ENCODE data around the gene KIF4A. TPM values are rescaled to one million over a fixed set of nuclear protein-coding genes. Genes with fewer than 3 reads are reported as not detected.

The KIF4A gene
- total and polyA plus RNA-seq, 9 of the 15 experiments (the other 6 are each of a cell fraction or from before 2014, with no cell fraction given) = 13.0 to 42.7 (median 35.9) TPM

DNA sequence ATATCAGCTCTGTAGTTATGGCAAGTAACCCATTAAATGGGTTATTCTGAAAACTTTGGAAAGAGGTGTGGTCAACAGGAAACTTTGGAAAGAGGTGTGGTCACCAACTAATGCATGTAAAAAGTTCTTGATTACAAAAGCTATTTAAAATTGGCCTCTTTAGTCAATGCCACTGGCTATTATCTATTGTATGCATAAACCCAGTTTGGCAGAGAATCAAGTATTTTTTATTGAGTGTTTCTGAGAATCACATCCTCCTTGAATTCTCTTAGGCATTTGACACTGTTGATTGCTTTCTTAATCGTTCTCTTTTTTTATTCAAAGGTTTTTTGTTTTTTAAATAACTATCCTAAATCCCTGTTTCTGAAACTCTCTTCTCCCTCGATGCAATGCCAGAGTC, 37.4 kb upstream of the KIF4A start:
- no peak for FAIRE-seq
- Histone ChIP-seq H3K9ac (ENCODE audit: insufficient read depth in 1 of 2, low read depth in 2 of 2, low read length in 2 of 2) (no peak overlapping the region), H3K4me1 (replicated peaks in 1 of 2; ENCODE audit: control insufficient read depth in 2 of 2, insufficient read depth in 2 of 2, low read length in 2 of 2) (no peaks in the 10 kb centered on the region), H3K79me2 (ENCODE audit: control insufficient read depth, insufficient read depth, low read length) (no peaks in the 10 kb centered on the region), H3K9me3 (replicated peaks; ENCODE audit: control insufficient read depth, insufficient read depth, low read depth, low read length) (no peaks in the 10 kb centered on the region), H4K20me1 (replicated peaks; ENCODE audit: control insufficient read depth, insufficient read depth, low read length) (no peaks in the 10 kb centered on the region; the same call in 1 of the 2 replicates), H3K4me2 (ENCODE audit: insufficient read depth, low read length) (no peak overlapping the region), H3K36me3 (ENCODE audit: control insufficient read depth, insufficient read depth, low read length) (no peaks in the 10 kb centered on the region), H3K4me3 (no peak overlapping the region), H3K27me3 (ENCODE audit: control insufficient read depth in 2 of 2, insufficient read depth in 2 of 2, low read length in 2 of 2) (peaks cover under 1 to 2% of the 10 kb centered on the region in 2 experiments; a peak in 4 of 5 replicates), H3K9me1 (ENCODE audit: control insufficient read depth, insufficient read depth, low read length) (no peaks in the 10 kb centered on the region), H2AFZ (ENCODE audit: low read depth, low read length) (no peak overlapping the region), H3K27ac (ENCODE audit: extremely low read depth, low read depth, low read length) (no peak overlapping the region)
- 0% methylated on average over 2 of the region's 2 CpGs for WGBS (ENCODE audit: insufficient coverage, low coverage, missing lambda C conversion rate)
- intact Hi-C loops (cut with micrococcal nuclease) = no loop called here
- no peak for ATAC-seq
- in situ Hi-C loops (cut with MboI) = no loop called here
- POLR2A ChIA-PET = no interaction called here
- CTCF ChIA-PET (ENCODE audit: low intra/inter-chr PET ratio) = no interaction called here
- DNase-seq (ENCODE audit: extremely low read depth in 1 of 4, low spot score in 3 of 4) = no peak
- no TSS peak for BruUV-seq (replicated peaks)
- TF ChIP-seq NFIC (IDR thresholded peaks at IDR 0.05) (no peak), ILK (tag; IDR thresholded peaks at IDR 0.05; ENCODE audit: borderline replicate concordance, low read depth) (no peak), NFATC3 (IDR thresholded peaks at IDR 0.05) (no peak), PCBP2 (IDR thresholded peaks at IDR 0.05; ENCODE audit: low read depth, low read length, poor library complexity, severe bottlenecking) (no peak), NR2F6 (CRISPR knock-in tag; IDR thresholded peaks at IDR 0.05) (no peak), CXXC5 (CRISPR knock-in tag; IDR thresholded peaks at IDR 0.05) (no peak), ZNF408 (CRISPR knock-in tag; IDR thresholded peaks at IDR 0.05; ENCODE audit: low read depth) (no peak), CEBPB (tag; IDR thresholded peaks at IDR 0.05) (no peak), CTBP1 (IDR thresholded peaks at IDR 0.05; ENCODE audit: borderline replicate concordance) (no peak), SIN3A (IDR thresholded peaks at IDR 0.05; ENCODE audit: borderline replicate concordance in 2 of 2, control insufficient read depth in 1 of 2, low read depth in 2 of 2, low read length in 2 of 2) (no peak), SMARCE1 (IDR thresholded peaks at IDR 0.05) (no peak), NFIX (CRISPR knock-in tag; IDR thresholded peaks at IDR 0.05; ENCODE audit: low read depth) (no peak), POLR2AphosphoS2 (IDR thresholded peaks at IDR 0.05; ENCODE audit: low read length) (no peak), GATAD2A (IDR thresholded peaks at IDR 0.05) (no peak), RAD51 (IDR thresholded peaks at IDR 0.05; ENCODE audit: borderline replicate concordance, low read depth) (no peak)
- TF ChIP-seq, protein P1, sequence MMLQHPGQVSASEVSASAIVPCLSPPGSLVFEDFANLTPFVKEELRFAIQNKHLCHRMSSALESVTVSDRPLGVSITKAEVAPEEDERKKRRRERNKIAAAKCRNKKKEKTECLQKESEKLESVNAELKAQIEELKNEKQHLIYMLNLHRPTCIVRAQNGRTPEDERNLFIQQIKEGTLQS (IDR thresholded peaks at IDR 0.05) = no peak
- TF ChIP-seq, protein P1 (CRISPR knock-in tag; conservative IDR thresholded peaks at IDR 0.05) = no peak
- TF ChIP-seq, protein P2, sequence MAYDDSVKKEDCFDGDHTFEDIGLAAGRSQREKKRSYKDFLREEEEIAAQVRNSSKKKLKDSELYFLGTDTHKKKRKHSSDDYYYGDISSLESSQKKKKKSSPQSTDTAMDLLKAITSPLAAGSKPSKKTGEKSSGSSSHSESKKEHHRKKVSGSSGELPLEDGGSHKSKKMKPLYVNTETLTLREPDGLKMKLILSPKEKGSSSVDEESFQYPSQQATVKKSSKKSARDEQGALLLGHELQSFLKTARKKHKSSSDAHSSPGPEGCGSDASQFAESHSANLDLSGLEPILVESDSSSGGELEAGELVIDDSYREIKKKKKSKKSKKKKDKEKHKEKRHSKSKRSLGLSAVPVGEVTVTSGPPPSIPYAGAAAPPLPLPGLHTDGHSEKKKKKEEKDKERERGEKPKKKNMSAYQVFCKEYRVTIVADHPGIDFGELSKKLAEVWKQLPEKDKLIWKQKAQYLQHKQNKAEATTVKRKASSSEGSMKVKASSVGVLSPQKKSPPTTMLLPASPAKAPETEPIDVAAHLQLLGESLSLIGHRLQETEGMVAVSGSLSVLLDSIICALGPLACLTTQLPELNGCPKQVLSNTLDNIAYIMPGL (CRISPR knock-in tag; IDR thresholded peaks at IDR 0.05) = no peak
- TF ChIP-seq, protein P3, sequence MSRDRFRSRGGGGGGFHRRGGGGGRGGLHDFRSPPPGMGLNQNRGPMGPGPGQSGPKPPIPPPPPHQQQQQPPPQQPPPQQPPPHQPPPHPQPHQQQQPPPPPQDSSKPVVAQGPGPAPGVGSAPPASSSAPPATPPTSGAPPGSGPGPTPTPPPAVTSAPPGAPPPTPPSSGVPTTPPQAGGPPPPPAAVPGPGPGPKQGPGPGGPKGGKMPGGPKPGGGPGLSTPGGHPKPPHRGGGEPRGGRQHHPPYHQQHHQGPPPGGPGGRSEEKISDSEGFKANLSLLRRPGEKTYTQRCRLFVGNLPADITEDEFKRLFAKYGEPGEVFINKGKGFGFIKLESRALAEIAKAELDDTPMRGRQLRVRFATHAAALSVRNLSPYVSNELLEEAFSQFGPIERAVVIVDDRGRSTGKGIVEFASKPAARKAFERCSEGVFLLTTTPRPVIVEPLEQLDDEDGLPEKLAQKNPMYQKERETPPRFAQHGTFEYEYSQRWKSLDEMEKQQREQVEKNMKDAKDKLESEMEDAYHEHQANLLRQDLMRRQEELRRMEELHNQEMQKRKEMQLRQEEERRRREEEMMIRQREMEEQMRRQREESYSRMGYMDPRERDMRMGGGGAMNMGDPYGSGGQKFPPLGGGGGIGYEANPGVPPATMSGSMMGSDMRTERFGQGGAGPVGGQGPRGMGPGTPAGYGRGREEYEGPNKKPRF (IDR thresholded peaks at IDR 0.05; ENCODE audit: low read depth, low read length) = no peak

Data from K562 (cell line).